RWPE1 (cell line): ENCODE results near the gene TRPC4.

ENCODE experiments used
- CTCF ChIA-PET: fragments of 350-600 bp; sonication (Branson Sonifier 250); formaldehyde crosslinking; extraction: SDS; loops from one replicate; lab custom pipeline; 2021; lab: Yijun Ruan, JAX
- POLR2A ChIA-PET: fragments of 400-600 bp; formaldehyde crosslinking; extraction: SDS; loops from one replicate; lab custom pipeline; 2020; ENCODE audit warnings: antibody characterized with exemption; ENCODE audit not compliant: low non-redundant PET; lab: Yijun Ruan, JAX
- DNase-seq: peaks from one replicate; pipeline ENCODE4 v3.0.0; 2012; ENCODE audit warnings: low spot score
- H3K27ac ChIP-seq: fragments of 450-650 bp; 2 replicates; pipeline ENCODE4 v1.5.1; 2017
- CTCF ChIP-seq: fragments of 450-650 bp; conservative IDR thresholded peaks from 2 replicates; pipeline ENCODE4 v1.5.1; 2017; ENCODE audit warnings: low read depth, mild to moderate bottlenecking

The TRPC4 gene

GRCh38 chr13:37640499-37640898 is 229.1 kb downstream of the TRPC4 start:
- CTCF ChIA-PET: interaction anchor here (0.6 to 1.1 kb wide), 4 partner anchors 9 to 1124 kb away, joined by 3 to 8 read pairs (median 4); partner anchors contain the start of gene TRPC4
- TF ChIP-seq CTCF: peak; percentile 45
- no peak overlapping the region for H3K27ac ChIP-seq
- DNase-seq: peak; percentile 38
- POLR2A ChIA-PET: no interaction called here

- POLR2A ChIA-PET: no interaction called here
- DNase-seq: no peak
- TF ChIP-seq CTCF: no peak
- no peak overlapping the region for H3K27ac ChIP-seq
- CTCF ChIA-PET: no interaction called here
Measured at GRCh38 chr13:37636701-37637100, 232.9 kb downstream of the TRPC4 start.

- TF ChIP-seq CTCF: no peak
- no peak overlapping the region for H3K27ac ChIP-seq
- ChIA-PET POLR2A (no interaction called here), CTCF (interaction anchor here (0.6 to 1.2 kb wide), 3 partner anchors 15 to 468 kb away, joined by 3 read pairs; no protein-coding TSS in a partner anchor)
- DNase-seq: no peak
Measured at GRCh38 chr13:37632294-37632693, 237.3 kb downstream of the TRPC4 start.

GRCh38 chr13:37627428-37627827 is 242.1 kb downstream of the TRPC4 start:
- no peak for TF ChIP-seq CTCF
- CTCF ChIA-PET: no interaction called here
- no peak overlapping the region for H3K27ac ChIP-seq
- POLR2A ChIA-PET: no interaction called here
- no peak for DNase-seq

- ChIA-PET CTCF (no interaction called here), POLR2A (no interaction called here)
- H3K27ac ChIP-seq: no peak overlapping the region
- no peak for DNase-seq
- TF ChIP-seq CTCF: no peak
Measured at GRCh38 chr13:37621811-37622361, 247.7 kb downstream of the TRPC4 start.

- CTCF ChIA-PET: interaction anchor here (1.1 kb wide), 1 partner anchor 940 kb away, joined by 3 read pairs; no protein-coding TSS in a partner anchor
- POLR2A ChIA-PET: no interaction called here
- H3K27ac ChIP-seq: no peak overlapping the region
- no peak for DNase-seq
- no peak for TF ChIP-seq CTCF
Measured at GRCh38 chr13:37618554-37618953, 251.0 kb downstream of the TRPC4 start.
